ENCODE measurements around the gene MTLN.
"Not testable (repeated sequence)": the region's sequence is repeated elsewhere in the genome, so short reads cannot be mapped to it uniquely, and the experiment has no call there.

MTLN gene, protein sequence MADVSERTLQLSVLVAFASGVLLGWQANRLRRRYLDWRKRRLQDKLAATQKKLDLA

DNA sequence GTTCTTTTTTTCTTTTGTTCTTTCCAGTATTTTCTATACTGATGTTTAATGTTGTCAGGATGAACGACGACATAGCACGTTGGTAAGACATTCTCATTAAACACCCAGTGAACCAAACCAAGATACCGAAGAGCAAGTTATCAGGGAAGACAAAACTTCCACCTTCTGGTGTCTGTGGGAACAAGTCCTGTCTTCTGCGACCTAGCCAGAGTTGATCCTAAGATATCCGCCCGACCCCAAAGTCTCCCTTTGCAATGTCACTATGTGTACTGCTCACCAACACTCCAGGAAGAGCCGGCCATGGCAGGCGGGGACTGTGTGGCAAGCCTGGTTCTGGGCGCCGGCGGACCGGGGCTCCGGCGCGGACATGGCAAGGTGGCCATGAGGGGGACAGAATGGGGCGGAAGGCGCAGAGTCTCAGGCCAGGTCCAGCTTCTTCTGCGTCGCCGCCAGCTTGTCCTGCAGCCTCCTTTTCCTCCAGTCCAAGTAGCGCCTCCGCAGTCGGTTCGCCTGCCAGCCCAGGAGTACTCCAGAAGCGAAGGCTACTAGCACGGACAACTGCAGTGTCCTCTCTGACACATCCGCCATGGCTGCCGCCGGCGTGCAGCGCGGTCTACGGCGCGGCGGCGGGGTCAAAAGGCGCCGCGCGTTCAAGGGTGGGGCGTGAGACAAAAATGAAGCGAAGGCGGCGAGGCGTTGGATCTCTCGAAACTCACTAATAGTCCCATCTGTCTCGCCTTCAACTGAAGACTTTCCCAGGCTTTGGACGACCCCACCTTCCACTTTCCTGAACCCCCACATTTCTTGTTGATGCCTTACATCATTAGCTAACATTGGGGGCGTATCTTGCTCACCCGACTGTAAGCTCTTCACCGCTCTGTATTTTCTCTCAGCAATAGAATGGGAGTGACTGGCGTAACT is at the start of gene MTLN:
Gene MTLN, minus strand, starts transcription at position 610 of the 921 bp plus-strand sequence. Its CDS starts 22 bp downstream, at position 588.
- Histone ChIP-seq H3K4me1 (ENCODE audit: control insufficient read depth, insufficient read depth, low read length) (no peaks in the 10 kb centered on the region), H3K36me3 (ENCODE audit: control insufficient read depth, insufficient read depth, low read length) (no peaks in the 10 kb centered on the region), H3K9ac (ENCODE audit: low read length) (peak within 1 kb of the TSS; percentile 75), H3K27me3 (ENCODE audit: control insufficient read depth, insufficient read depth, low read length) (peaks cover 9% of the 10 kb centered on the region), H3K4me3 (ENCODE audit: low read length) (peak within 1 kb of the TSS; percentile 77), H3K9me3 (ENCODE audit: control insufficient read depth, low read length) (no peaks in the 10 kb centered on the region)

DNA sequence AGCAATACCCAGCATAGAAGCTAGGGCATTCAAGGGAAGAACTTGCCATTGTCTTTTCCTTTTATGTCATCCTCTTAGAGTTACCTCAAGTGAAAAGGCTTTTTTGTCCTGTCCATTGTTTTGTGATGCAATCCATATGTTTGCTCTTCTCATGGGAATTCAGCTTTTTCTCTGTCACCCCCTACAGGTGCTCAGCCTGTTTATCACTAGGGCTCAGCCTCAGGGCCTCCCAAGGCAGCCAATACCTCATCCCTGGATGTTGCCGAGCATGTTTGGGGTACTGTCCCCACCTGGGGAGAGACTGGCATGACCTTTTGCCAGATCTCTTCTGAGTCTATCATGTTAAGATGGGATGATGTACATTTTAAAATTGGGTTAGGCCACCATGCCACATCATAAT is 49.6 kb upstream of the MTLN start:
- not testable (repeated sequence) for H3K4me1 ChIP-seq (ENCODE audit: control insufficient read depth, insufficient read depth, low read length); H3K4me3 ChIP-seq (ENCODE audit: low read length); H3K9me3 ChIP-seq (ENCODE audit: control insufficient read depth, low read length); H3K36me3 ChIP-seq (ENCODE audit: control insufficient read depth, insufficient read depth, low read length); H3K27me3 ChIP-seq (ENCODE audit: control insufficient read depth, insufficient read depth, low read length); H3K9ac ChIP-seq (ENCODE audit: low read length)

DNA sequence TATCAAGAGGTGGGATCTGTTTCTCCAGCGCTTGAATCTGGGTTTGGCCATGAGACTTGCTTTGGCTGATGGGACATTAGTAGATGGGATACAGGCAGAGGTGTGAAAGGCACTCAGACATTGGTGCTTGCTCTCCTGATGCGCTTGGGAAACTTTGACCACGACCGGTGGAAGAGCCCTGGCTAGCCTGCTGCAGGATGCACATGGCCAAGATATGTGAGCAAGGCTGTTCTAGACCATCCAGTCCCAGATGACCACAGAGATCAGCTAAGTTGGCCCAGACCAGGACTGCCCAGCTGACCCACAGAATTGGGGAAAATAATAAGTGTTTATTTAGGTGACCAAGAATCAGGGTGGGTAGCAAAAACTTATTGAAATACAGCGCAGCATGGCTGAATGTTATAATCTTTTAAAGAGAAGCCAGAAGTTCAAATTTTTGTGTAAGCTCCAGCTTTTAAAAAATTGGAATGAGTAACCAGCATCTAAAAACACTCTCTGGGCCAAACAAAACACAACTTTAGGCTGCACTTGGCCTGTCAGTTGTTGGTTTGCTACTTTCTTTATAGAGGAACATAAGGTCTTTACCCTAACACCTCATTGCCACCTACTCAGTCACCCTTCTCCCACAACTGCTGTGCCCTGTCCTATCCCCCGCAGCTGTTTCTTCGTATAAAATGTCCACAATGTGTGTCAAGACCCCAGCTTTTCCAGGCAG is 35.9 kb upstream of the MTLN start:
- not testable (repeated sequence) for H3K4me3 ChIP-seq (ENCODE audit: low read length); H3K27me3 ChIP-seq (ENCODE audit: control insufficient read depth, insufficient read depth, low read length); H3K9me3 ChIP-seq (ENCODE audit: control insufficient read depth, low read length); H3K4me1 ChIP-seq (ENCODE audit: control insufficient read depth, insufficient read depth, low read length); H3K36me3 ChIP-seq (ENCODE audit: control insufficient read depth, insufficient read depth, low read length); H3K9ac ChIP-seq (ENCODE audit: low read length)

DNA sequence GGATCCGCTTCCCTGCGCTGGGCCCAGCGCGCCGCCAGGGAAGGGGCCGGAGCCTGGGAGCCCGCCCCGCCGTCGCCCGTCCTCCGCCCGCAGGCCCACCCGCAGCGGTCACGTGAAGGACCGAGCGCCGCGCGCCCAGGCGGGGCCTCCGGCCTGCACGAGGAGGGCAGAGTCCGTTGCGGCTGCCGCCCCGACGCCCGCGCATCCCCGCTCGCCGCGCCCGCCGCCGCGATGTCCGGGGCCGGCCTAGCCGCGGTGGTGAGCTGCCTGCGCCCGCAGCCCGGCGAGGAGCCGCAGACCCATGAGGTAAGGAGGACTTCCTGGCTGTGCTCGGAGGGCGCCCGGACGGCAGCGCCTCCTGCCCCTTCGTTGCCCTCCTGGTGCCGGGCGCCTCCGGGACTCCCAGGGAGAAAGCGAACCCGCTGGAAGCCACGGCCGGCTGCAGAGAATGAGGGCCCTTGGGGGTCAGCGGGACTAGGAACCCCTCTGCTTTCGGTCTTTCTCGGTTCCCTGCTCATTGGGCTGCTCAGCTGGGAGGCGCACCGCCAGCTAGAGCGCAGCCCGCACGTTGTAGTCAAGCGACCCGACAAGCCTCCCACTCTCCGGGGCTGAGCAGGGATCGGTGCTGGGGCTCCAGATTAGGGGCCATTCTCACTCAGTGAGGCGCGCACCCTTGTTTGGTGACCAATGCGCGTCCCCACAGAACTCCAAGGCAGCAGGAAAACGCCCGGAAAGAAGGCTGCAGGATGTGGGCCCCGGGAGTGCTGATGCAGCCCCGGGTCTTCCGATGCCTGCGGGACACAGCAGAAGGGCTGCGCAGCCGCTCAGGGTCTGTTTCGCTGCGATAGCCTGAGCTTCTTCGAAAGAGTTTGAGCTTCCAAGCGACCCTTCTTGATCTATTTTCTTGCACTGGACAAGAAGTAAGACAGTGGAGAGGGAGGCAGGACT is 33.4 kb upstream of the MTLN start:
- not testable (repeated sequence) for H3K4me3 ChIP-seq (ENCODE audit: low read length); H3K4me1 ChIP-seq (ENCODE audit: control insufficient read depth, insufficient read depth, low read length); H3K9ac ChIP-seq (ENCODE audit: low read length); H3K27me3 ChIP-seq (ENCODE audit: control insufficient read depth, insufficient read depth, low read length); H3K9me3 ChIP-seq (ENCODE audit: control insufficient read depth, low read length); H3K36me3 ChIP-seq (ENCODE audit: control insufficient read depth, insufficient read depth, low read length)

DNA sequence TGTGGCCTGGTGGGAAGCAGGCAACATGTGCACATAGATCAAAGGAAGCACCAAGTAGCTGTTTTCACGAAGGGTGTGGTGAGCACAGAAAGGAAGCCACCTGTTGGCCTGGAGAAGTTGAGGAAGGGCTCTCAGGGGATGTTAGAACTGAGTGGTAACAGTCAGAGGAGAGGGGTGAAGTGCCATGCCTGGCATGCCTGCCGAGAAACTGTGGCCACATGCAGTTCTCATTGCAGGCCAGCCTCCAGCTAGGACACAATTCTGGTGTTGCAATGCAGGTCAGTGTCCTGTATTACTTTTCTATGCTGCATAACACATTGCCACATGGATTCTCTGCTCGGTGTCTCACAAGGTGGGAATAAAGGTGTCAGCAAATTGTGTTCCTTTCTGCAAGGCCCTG is 30.9 kb upstream of the MTLN start:
- not testable (repeated sequence) for H3K4me1 ChIP-seq (ENCODE audit: control insufficient read depth, insufficient read depth, low read length); H3K27me3 ChIP-seq (ENCODE audit: control insufficient read depth, insufficient read depth, low read length); H3K9ac ChIP-seq (ENCODE audit: low read length); H3K9me3 ChIP-seq (ENCODE audit: control insufficient read depth, low read length); H3K4me3 ChIP-seq (ENCODE audit: low read length); H3K36me3 ChIP-seq (ENCODE audit: control insufficient read depth, insufficient read depth, low read length)

DNA sequence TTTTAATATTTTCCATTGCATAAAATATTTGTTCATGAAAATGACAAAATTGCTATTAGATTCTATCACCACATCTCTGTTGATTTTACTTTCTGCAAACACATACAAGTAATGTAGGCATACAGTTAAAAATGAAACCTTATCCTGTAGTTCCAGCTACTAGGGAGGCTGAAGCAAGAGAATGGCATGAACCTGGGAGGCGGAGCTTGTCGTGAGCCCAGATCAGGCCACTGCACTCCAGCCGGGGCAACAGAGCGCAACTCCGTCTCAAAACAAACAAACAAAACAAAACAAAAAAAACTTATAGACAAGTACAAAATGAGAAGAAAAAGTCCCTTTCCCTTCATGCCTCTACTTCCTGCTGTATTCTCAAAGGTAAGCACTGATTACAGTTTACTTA is 22.2 kb upstream of the MTLN start:
- H3K36me3 ChIP-seq (ENCODE audit: control insufficient read depth, insufficient read depth, low read length); H3K27me3 ChIP-seq (ENCODE audit: control insufficient read depth, insufficient read depth, low read length); H3K9ac ChIP-seq (ENCODE audit: low read length); H3K9me3 ChIP-seq (ENCODE audit: control insufficient read depth, low read length); H3K4me3 ChIP-seq (ENCODE audit: low read length); H3K4me1 ChIP-seq (ENCODE audit: control insufficient read depth, insufficient read depth, low read length): not testable (repeated sequence)

DNA sequence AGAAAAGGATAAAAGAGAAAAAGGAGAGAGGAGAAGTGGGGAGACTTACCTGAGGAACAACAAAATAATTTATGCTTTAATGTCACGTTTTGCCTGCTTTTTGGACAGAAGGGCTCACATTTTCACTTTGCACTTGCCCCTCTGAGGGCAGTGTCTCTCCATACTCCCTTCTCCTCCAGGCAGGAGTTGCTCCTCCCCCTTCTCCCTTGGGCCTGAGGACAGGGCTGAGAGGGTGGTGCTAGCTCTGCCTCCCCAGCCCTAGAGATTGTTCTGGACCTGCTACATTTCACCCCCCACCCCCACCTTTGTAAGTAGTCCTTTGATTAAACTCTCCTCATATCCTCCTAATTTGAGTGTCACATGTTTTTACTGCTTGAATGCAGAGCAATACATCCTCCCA is 17.5 kb upstream of the MTLN start:
- H3K36me3 ChIP-seq (ENCODE audit: control insufficient read depth, insufficient read depth, low read length); H3K4me3 ChIP-seq (ENCODE audit: low read length); H3K9ac ChIP-seq (ENCODE audit: low read length); H3K27me3 ChIP-seq (ENCODE audit: control insufficient read depth, insufficient read depth, low read length); H3K4me1 ChIP-seq (ENCODE audit: control insufficient read depth, insufficient read depth, low read length); H3K9me3 ChIP-seq (ENCODE audit: control insufficient read depth, low read length): not testable (repeated sequence)

DNA sequence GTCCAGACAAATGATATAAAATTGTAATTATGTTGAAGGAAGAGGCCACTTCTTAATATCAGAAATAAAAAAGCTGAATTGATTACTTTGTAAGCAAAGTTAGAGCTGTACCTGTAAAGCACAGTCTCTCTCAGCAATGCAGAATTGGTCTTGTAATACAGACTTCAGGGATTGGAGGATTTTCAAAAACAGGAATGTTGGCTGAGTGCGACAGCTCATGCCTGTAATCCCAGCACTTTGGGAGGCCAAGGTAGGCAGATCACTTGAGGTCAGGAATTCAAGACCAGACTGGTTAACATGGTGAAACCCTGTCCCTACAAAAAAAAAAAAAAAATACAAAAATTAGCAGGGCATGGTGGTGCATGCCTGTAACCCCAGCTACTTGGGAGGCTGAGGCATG is 10.3 kb upstream of the MTLN start:
- H3K9ac ChIP-seq (ENCODE audit: low read length); H3K4me1 ChIP-seq (ENCODE audit: control insufficient read depth, insufficient read depth, low read length); H3K4me3 ChIP-seq (ENCODE audit: low read length); H3K9me3 ChIP-seq (ENCODE audit: control insufficient read depth, low read length); H3K36me3 ChIP-seq (ENCODE audit: control insufficient read depth, insufficient read depth, low read length); H3K27me3 ChIP-seq (ENCODE audit: control insufficient read depth, insufficient read depth, low read length): not testable (repeated sequence)

DNA sequence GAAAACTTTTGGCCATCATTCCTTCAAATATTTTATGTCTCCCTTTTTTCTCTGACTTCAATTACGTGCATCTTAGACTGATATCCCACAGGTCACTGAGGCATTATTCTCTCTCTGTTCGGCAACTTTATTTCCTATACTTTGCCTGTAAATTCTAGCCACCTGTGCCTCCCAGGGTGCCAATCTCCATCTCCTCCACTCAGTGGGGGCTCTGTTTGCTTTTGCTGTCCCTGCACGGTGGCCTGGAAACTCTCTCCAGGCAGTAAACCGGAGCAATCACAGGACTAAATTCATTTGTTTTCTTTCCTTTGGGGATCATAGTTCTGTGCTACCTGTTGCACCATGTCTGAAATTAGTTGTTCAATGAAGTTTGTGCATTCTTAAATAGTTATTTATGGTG is 9.6 kb upstream of the MTLN start:
- Histone ChIP-seq H3K9ac (ENCODE audit: low read length) (no peak overlapping the region), H3K9me3 (ENCODE audit: control insufficient read depth, low read length) (no peaks in the 10 kb centered on the region), H3K4me1 (ENCODE audit: control insufficient read depth, insufficient read depth, low read length) (no peaks in the 10 kb centered on the region), H3K4me3 (ENCODE audit: low read length) (no peak overlapping the region), H3K36me3 (ENCODE audit: control insufficient read depth, insufficient read depth, low read length) (no peaks in the 10 kb centered on the region), H3K27me3 (ENCODE audit: control insufficient read depth, insufficient read depth, low read length) (peaks cover 8% of the 10 kb centered on the region)

DNA sequence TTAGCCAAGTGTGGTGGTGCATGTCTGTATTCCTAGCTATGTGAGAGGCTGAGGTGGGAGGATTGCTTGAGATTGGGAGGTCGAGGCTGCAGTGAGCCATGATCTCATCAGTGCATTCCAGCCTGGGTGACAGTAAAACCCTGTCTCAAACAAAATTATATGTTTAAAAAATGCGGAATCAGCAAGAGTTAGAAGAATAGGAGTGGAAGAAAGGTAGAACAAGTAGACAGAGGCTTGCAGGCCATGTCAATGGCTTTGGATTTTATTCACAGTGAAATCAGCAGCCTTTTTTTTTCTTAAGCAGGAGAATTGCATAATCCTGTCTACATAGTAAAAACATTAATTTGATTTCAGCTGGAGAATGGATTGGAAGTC is 7.8 kb upstream of the MTLN start:
- peaks cover 15% of the 10 kb centered on the region for H3K27me3 ChIP-seq (ENCODE audit: control insufficient read depth, insufficient read depth, low read length)

DNA sequence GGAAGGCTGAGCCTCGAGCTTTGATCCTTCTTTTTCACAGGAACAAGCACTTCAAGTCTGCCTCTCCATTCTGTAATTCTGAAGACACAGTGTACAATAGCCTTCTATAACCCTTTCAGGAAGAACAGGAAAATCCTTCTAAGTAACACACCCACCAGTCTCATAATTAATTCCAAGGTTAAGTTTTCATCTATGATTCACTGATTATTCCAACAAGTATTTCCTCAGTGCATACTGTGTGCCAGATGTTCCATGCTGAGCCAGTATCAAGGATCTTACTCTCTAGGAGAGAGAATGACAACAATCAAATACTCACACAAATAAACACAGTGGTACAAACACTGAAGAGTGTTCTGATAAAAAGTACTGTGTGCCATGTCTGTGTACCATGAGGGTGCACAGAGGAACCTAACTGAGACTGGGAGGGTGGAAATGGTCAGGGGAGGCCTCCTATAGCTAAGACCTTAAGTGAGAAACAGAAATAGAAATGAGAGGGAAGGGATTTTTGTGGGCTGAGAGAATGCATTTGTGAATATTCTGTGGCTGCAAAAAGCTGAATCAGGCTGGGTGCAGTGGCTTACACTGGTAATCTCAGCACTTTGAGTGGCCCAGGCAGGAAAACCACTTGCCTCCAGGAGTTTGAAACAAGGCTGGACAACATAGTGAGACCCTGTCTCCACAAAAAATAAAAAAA is 7.3 kb upstream of the MTLN start:
- Histone ChIP-seq H3K4me3 (ENCODE audit: low read length) (no peak overlapping the region), H3K4me1 (ENCODE audit: control insufficient read depth, insufficient read depth, low read length) (no peaks in the 10 kb centered on the region), H3K27me3 (ENCODE audit: control insufficient read depth, insufficient read depth, low read length) (peaks cover 15% of the 10 kb centered on the region), H3K9ac (ENCODE audit: low read length) (no peak overlapping the region), H3K9me3 (ENCODE audit: control insufficient read depth, low read length) (no peaks in the 10 kb centered on the region), H3K36me3 (ENCODE audit: control insufficient read depth, insufficient read depth, low read length) (no peaks in the 10 kb centered on the region)

More for the DNA sequence above, 7.8 kb upstream of the MTLN start:
- no peak overlapping the region for H3K4me3 ChIP-seq (ENCODE audit: low read length)
- no peaks in the 10 kb centered on the region for H3K9me3 ChIP-seq (ENCODE audit: control insufficient read depth, low read length)
- no peak overlapping the region for H3K9ac ChIP-seq (ENCODE audit: low read length)
- no peaks in the 10 kb centered on the region for H3K36me3 ChIP-seq (ENCODE audit: control insufficient read depth, insufficient read depth, low read length)
- H3K4me1 ChIP-seq (ENCODE audit: control insufficient read depth, insufficient read depth, low read length), result no peaks in the 10 kb centered on the region
